B cell (primary cell): ENCODE measurements around the gene BPIFB2. TPM values are rescaled to one million over a fixed set of nuclear protein-coding genes. Genes with fewer than 3 reads are reported as not detected.

Experiments
- ATAC-seq: fragments of 200-7000 bp; cut with Tn5 transposase; one replicate; pipeline ENCODE4 v1.10.0; 2021; ENCODE audit warnings: low read depth, mild to moderate bottlenecking, moderate number of reproducible peaks, moderate library complexity
- CTCF ChIA-PET: fragments of 350-600 bp; sonication (Branson Sonifier 250); formaldehyde crosslinking; loops from one replicate; lab custom pipeline; 2021; ENCODE audit warnings: antibody characterized with exemption, inconsistent platforms; lab: Charles Lee
- POLR2A ChIA-PET: fragments of 350-600 bp; sonication (Branson Sonifier 250); formaldehyde crosslinking; loops from one replicate; lab custom pipeline; 2021; ENCODE audit warnings: antibody characterized with exemption; lab: Charles Lee
- DNase-seq: peaks from one replicate; pipeline ENCODE4 v3.0.0; 2013
- H2AFZ ChIP-seq: 2 replicates; pipeline ENCODE4 v1.6.1; 2012; ENCODE audit warnings: mild to moderate bottlenecking, low read depth, low read length; ENCODE audit not compliant: insufficient read depth, poor library complexity, severe bottlenecking
- H3K27ac ChIP-seq, 2 donors: 1 replicate in 1 of 2; 2 replicates in 1 of 2; pipeline ENCODE4 v1.5.1; 2012 to 2013; ENCODE audit warnings: low read length in 2 of 2, mild to moderate bottlenecking in 2 of 2, moderate library complexity in 1 of 2
- H3K27me3 ChIP-seq, 4 experiments: fragments of 200-600 bp in 1 of 4; sonication (generic) in 1 of 4; replicated peaks in 1 of 4; 1 replicate in 2 of 4; 2 replicates in 2 of 4; pipeline versions ENCODE4 v1.6.1 to v1.7.0; 2013 to 2016; ENCODE audit warnings: low read length in 3 of 4, mild to moderate bottlenecking in 2 of 4, mixed read lengths in 1 of 4, moderate library complexity in 1 of 4; ENCODE audit not compliant: insufficient read depth in 4 of 4, control insufficient read depth in 3 of 4; ENCODE audit errors: control extremely low read depth in 1 of 4
- H3K36me3 ChIP-seq, 2 experiments: replicated peaks in 1 of 2; 1 replicate in 1 of 2; 2 replicates in 1 of 2; pipeline versions ENCODE4 v1.6.1 to v1.7.1; 2013; ENCODE audit warnings: low read length in 1 of 2; ENCODE audit not compliant: insufficient read depth in 2 of 2, control insufficient read depth in 1 of 2; ENCODE audit errors: control extremely low read depth in 1 of 2, extremely low read depth in 1 of 2
- H3K4me1 ChIP-seq, 2 donors: fragments of 200-600 bp in 1 of 2; sonication (generic) in 1 of 2; 1 replicate in 1 of 2; 2 replicates in 1 of 2; pipeline versions ENCODE4 v1.5.1 to v1.6.1; 2013 to 2017; ENCODE audit warnings: low read length in 2 of 2; ENCODE audit not compliant: control insufficient read depth in 2 of 2, insufficient read depth in 2 of 2
- H3K4me2 ChIP-seq: replicated peaks from 2 replicates; pipeline ENCODE3; 2012; ENCODE audit warnings: mild to moderate bottlenecking, low read depth, low read length; ENCODE audit not compliant: poor library complexity, severe bottlenecking
- H3K4me3 ChIP-seq, 5 experiments: fragments of 200-600 bp in 1 of 5; sonication (generic) in 1 of 5; 1 replicate in 3 of 5; 2 replicates in 2 of 5; pipeline versions ENCODE4 v1.5.1 to v1.7.0; 2011 to 2016; ENCODE audit warnings: low read length in 4 of 5, mild to moderate bottlenecking in 4 of 5, low read depth in 2 of 5, control low read depth in 1 of 5, moderate library complexity in 1 of 5; ENCODE audit not compliant: insufficient read depth in 1 of 5; ENCODE audit errors: control extremely low read depth in 1 of 5, extremely low read depth in 1 of 5
- H3K79me2 ChIP-seq: fragments of 200-600 bp; sonication (generic); one replicate; pipeline ENCODE4 v1.6.0; 2016; ENCODE audit warnings: low read length; ENCODE audit not compliant: control insufficient read depth, insufficient read depth
- H3K9ac ChIP-seq: fragments of 200-600 bp; sonication (generic); 2 replicates; pipeline ENCODE4 v1.6.1; 2017; ENCODE audit warnings: mild to moderate bottlenecking, low read length, moderate library complexity
- H3K9me3 ChIP-seq, 3 donors: one replicate each; pipeline versions ENCODE4 v1.6.1 to v1.7.1; 2013; ENCODE audit warnings: low read length in 2 of 3; ENCODE audit not compliant: control insufficient read depth in 2 of 3, insufficient read depth in 1 of 3; ENCODE audit errors: control extremely low read depth in 1 of 3
- H4K20me1 ChIP-seq: 2 replicates; pipeline ENCODE4 v1.6.0; 2012; ENCODE audit warnings: mild to moderate bottlenecking, low read length; ENCODE audit not compliant: insufficient read depth, control insufficient read depth, poor library complexity, severe bottlenecking
- H3K27ac Mint-ChIP-seq: one replicate; pipeline ENCODE4 v1.8.0; 2021; ENCODE audit warnings: mixed read lengths
- H3K27me3 Mint-ChIP-seq: one replicate; pipeline ENCODE4 v1.8.0; 2021; ENCODE audit warnings: mixed read lengths
- H3K4me1 Mint-ChIP-seq: one replicate; pipeline ENCODE4 v1.8.0; 2021; ENCODE audit warnings: mixed read lengths
- H3K4me3 Mint-ChIP-seq: one replicate; pipeline ENCODE4 v1.8.0; 2021; ENCODE audit warnings: mixed read lengths
- H3K9me3 Mint-ChIP-seq: one replicate; pipeline ENCODE4 v1.8.0; 2022; ENCODE audit warnings: mixed read lengths; ENCODE audit not compliant: insufficient read depth
- CTCF ChIP-seq: fragments of 200-600 bp; IDR thresholded peaks from one replicate; pipeline ENCODE4 v1.8.0; 2022; ENCODE audit warnings: antibody characterized with exemption, mild to moderate bottlenecking
- EZH2 ChIP-seq: IDR thresholded peaks from 2 replicates; pipeline ENCODE4 v1.6.1; 2012; ENCODE audit warnings: borderline replicate concordance, low read depth, mild to moderate bottlenecking, moderate library complexity, low read length; ENCODE audit not compliant: insufficient read depth, poor library complexity, severe bottlenecking
- WGBS: methylation state at CpG from one replicate; pipeline ENCODE4 v1.1.5; 2013; ENCODE audit warnings: missing lambda C conversion rate; ENCODE audit not compliant: insufficient coverage; 5-methylcytosine and 5-hydroxymethylcytosine counted together
- intact Hi-C: fragments of 100-400 bp; cut with micrococcal nuclease; formaldehyde crosslinking; loops from one replicate; pipeline ENCODE4 v1.10.0; 2022
- polyA plus RNA-seq: library from polyadenylated mRNA; depleted of rRNA; stranded (reverse); fragments of >200 nt; gene quantifications from 2 replicates; pipeline ENCODE4 v1.2.3, GENCODE V29; 2012
- total RNA-seq, 2 donors: library from RNA; stranded (reverse); fragments of 120-200 nt in 1 of 2; gene quantifications; 1 replicate in 1 of 2; 2 replicates in 1 of 2; pipeline versions ENCODE4 v1.2.3 to v1.2.4, GENCODE V29; 2013 to 2022

BPIFB2 gene
- total and polyA plus RNA-seq, 2 donors (not counting 1 experiment from before 2014, with no cell fraction given) = not detected

GRCh38 chr20:32970973-32971300 lies 36.6 kb upstream of the BPIFB2 start:
- no peaks in the 10 kb centered on the region for H3K27me3 Mint-ChIP-seq
- no peaks in the 10 kb centered on the region for H3K27me3 ChIP-seq
- H3K9me3 ChIP-seq = peaks cover 0 to 23% (median 0%) of the 10 kb centered on the region in 3 donors
- H3K27ac Mint-ChIP-seq = no peak overlapping the region
- DNase-seq (no peak), ATAC-seq (no peak)
- peaks cover 53 to 75% of the 10 kb centered on the region in 2 donors for H3K4me1 ChIP-seq
- peak overlapping the region; percentile 99 for H3K27ac ChIP-seq
- H3K4me1 Mint-ChIP-seq = peaks cover 29% of the 10 kb centered on the region
- no peaks in the 10 kb centered on the region for H3K9me3 Mint-ChIP-seq
- H3K4me3 Mint-ChIP-seq = no peak overlapping the region
- CTCF ChIA-PET = interaction anchor here (1.2 kb wide), 1 partner anchor 102 kb away, joined by 3 read pairs; no protein-coding TSS in a partner anchor
- 20% methylated on average over 1 of the region's 2 CpGs for WGBS
- peak overlapping the region; percentile 91 for H2AFZ ChIP-seq
- POLR2A ChIA-PET = no interaction called here
- H3K79me2 ChIP-seq = no peaks in the 10 kb centered on the region
- intact Hi-C loops = no loop called here
- peak overlapping the region; percentile 50 for H3K9ac ChIP-seq
- H3K4me3 ChIP-seq = no peak overlapping the region
- H3K36me3 ChIP-seq = no peaks in the 10 kb centered on the region
- TF ChIP-seq CTCF = no peak
- TF ChIP-seq EZH2 = no peak
- H4K20me1 ChIP-seq = no peaks in the 10 kb centered on the region
- peak overlapping the region; percentile 75 for H3K4me2 ChIP-seq

- peak overlapping the region; percentile 50 for H3K9ac ChIP-seq
Observed at GRCh38 chr20:32971703-32972161, 35.8 kb upstream of the BPIFB2 start.

More at GRCh38 chr20:32971703-32972161, 35.8 kb upstream of the BPIFB2 start:
- intact Hi-C loops = no loop called here
- no peak for DNase-seq
- no peak overlapping the region for H3K27ac Mint-ChIP-seq
- H3K4me1 Mint-ChIP-seq = peaks cover 26% of the 10 kb centered on the region
- H3K79me2 ChIP-seq = no peaks in the 10 kb centered on the region
- ChIA-PET POLR2A (interaction anchor here (0.8 kb wide), 1 partner anchor 1141 kb away, joined by 3 read pairs; no protein-coding TSS in a partner anchor), CTCF (interaction anchor here (1.1 to 1.2 kb wide), 2 partner anchors 70 to 102 kb away, joined by 3 read pairs; no protein-coding TSS in a partner anchor)
- H3K9me3 Mint-ChIP-seq = no peaks in the 10 kb centered on the region
- H2AFZ ChIP-seq = peak overlapping the region; percentile 91
- WGBS = 13% methylated on average over 6 of the region's 6 CpGs
- H3K27me3 ChIP-seq = no peaks in the 10 kb centered on the region
- H3K27me3 Mint-ChIP-seq = no peaks in the 10 kb centered on the region
- peaks cover 51 to 68% of the 10 kb centered on the region in 2 donors for H3K4me1 ChIP-seq
- no peak overlapping the region for H3K4me3 Mint-ChIP-seq
- H3K4me3 ChIP-seq = peak overlapping the region in 2 of 5 experiments; percentile 11 to 47
- H3K9me3 ChIP-seq = peaks cover 0 to 31% (median 0%) of the 10 kb centered on the region in 3 donors
- H3K36me3 ChIP-seq = no peaks in the 10 kb centered on the region
- H3K27ac ChIP-seq = peak overlapping the region; percentile 99
- peak overlapping the region; percentile 75 for H3K4me2 ChIP-seq
- TF ChIP-seq EZH2 (no peak), CTCF (no peak)
- peak; percentile 40 for ATAC-seq
- H4K20me1 ChIP-seq = no peaks in the 10 kb centered on the region
